ENCODE measurements around the gene TMEM221. TPM values are rescaled to one million over a fixed set of nuclear protein-coding genes. Genes with fewer than 3 reads are reported as not detected.
A peak's percentile ranks its signal among the peaks of the same experiment; 100 is the strongest.

Gene TMEM221
- total and polyA plus RNA-seq, 2 donors from 2014 or later: 0.13 TPM; not detected in 1

GRCh38 chr19:17468302-17469091 is 20.0 kb upstream of the TMEM221 start:
- H3K9ac ChIP-seq (ENCODE audit: low read length in 3 of 3): peak overlapping the region in 2 of 3 donors; percentile 65 to 71
- intact Hi-C loops (cut with DNase I): loop anchor here (10.0 kb wide), 1 partner anchor 134 kb away; the partner anchor contains the start of genes ANO8 and GTPBP3
- H3K36me3 ChIP-seq (ENCODE audit: control insufficient read depth in 2 of 3, insufficient read depth in 3 of 3, low read length in 3 of 3): no peaks in the 10 kb centered on the region
- peak overlapping the region; percentile 2 to 80 (median 69) for H3K4me3 ChIP-seq (ENCODE audit: low read length in 3 of 3)
- no peaks in the 10 kb centered on the region for H3K9me3 ChIP-seq (ENCODE audit: control insufficient read depth in 2 of 3, insufficient read depth in 1 of 3, low read length in 3 of 3)
- DNase-seq (peak in 1 of 5 donors; percentile 73), FAIRE-seq (no peak)
- no peaks in the 10 kb centered on the region for H3K27me3 ChIP-seq (ENCODE audit: control insufficient read depth, insufficient read depth, low read length)
- H3K27ac ChIP-seq (ENCODE audit: low read depth in 2 of 2, low read length in 2 of 2): peak overlapping the region; percentile 83 to 89
- H3K4me1 ChIP-seq (ENCODE audit: control insufficient read depth in 2 of 3, insufficient read depth in 2 of 3, low read depth in 1 of 3, low read length in 3 of 3): peaks cover 0 to 22% (median 4%) of the 10 kb centered on the region in 3 donors
- no peak for TF ChIP-seq CTCF (IDR thresholded peaks at IDR 0.05; ENCODE audit: borderline replicate concordance, extremely low read depth, insufficient read depth)

- intact Hi-C loops (cut with DNase I): loop anchor here (10.0 kb wide), 1 partner anchor 133 kb away; the partner anchor contains the start of genes ANO8 and GTPBP3
- Histone ChIP-seq H3K9me3 (ENCODE audit: control insufficient read depth in 2 of 3, insufficient read depth in 1 of 3, low read length in 3 of 3) (no peaks in the 10 kb centered on the region), H3K36me3 (ENCODE audit: control insufficient read depth in 2 of 3, insufficient read depth in 3 of 3, low read length in 3 of 3) (no peaks in the 10 kb centered on the region), H3K27ac (ENCODE audit: low read depth in 2 of 2, low read length in 2 of 2) (no peak overlapping the region), H3K9ac (ENCODE audit: low read length in 3 of 3) (no peak overlapping the region), H3K4me3 (ENCODE audit: low read length in 3 of 3) (no peak overlapping the region), H3K4me1 (ENCODE audit: control insufficient read depth in 2 of 3, insufficient read depth in 2 of 3, low read depth in 1 of 3, low read length in 3 of 3) (peaks cover 0 to 22% (median 4%) of the 10 kb centered on the region in 3 donors), H3K27me3 (ENCODE audit: control insufficient read depth, insufficient read depth, low read length) (no peaks in the 10 kb centered on the region)
- TF ChIP-seq CTCF (IDR thresholded peaks at IDR 0.05; ENCODE audit: borderline replicate concordance, extremely low read depth, insufficient read depth): no peak
- FAIRE-seq (no peak), DNase-seq (no peak)
Observed at GRCh38 chr19:17467471-17468301, 19.2 kb upstream of the TMEM221 start.

- H3K27me3 ChIP-seq (ENCODE audit: control insufficient read depth, insufficient read depth, low read length): no peaks in the 10 kb centered on the region
- H3K4me3 ChIP-seq (ENCODE audit: low read length in 3 of 3): no peak overlapping the region
- H3K9me3 ChIP-seq (ENCODE audit: control insufficient read depth in 2 of 3, insufficient read depth in 1 of 3, low read length in 3 of 3): no peaks in the 10 kb centered on the region
- FAIRE-seq: peak; percentile 89
- H3K9ac ChIP-seq (ENCODE audit: low read length in 3 of 3): no peak overlapping the region
- DNase-seq: no peak
- peaks cover 0 to 21% (median 4%) of the 10 kb centered on the region in 3 donors for H3K4me1 ChIP-seq (ENCODE audit: control insufficient read depth in 2 of 3, insufficient read depth in 2 of 3, low read depth in 1 of 3, low read length in 3 of 3)
- H3K27ac ChIP-seq (ENCODE audit: low read depth in 2 of 2, low read length in 2 of 2): no peak overlapping the region
- intact Hi-C loops (cut with DNase I): loop anchor here (10.0 kb wide), 1 partner anchor 132 kb away; the partner anchor contains the start of genes ANO8 and GTPBP3
- no peak for TF ChIP-seq CTCF (IDR thresholded peaks at IDR 0.05; ENCODE audit: borderline replicate concordance, extremely low read depth, insufficient read depth)
- H3K36me3 ChIP-seq (ENCODE audit: control insufficient read depth in 2 of 3, insufficient read depth in 3 of 3, low read length in 3 of 3): no peaks in the 10 kb centered on the region
Observed at GRCh38 chr19:17466487-17466850, 18.0 kb upstream of the TMEM221 start.
